K562 (cell line): Measurements from ENCODE around the gene HCN3.

Experiments
- BACH1 ChIP-seq: fragments of 200-800 bp; sonication (Bioruptor generic); IDR thresholded peaks from 2 replicates; pipeline ENCODE4 v1.6.1; 2016; ENCODE audit warnings: missing genetic modification characterization, missing compliant biosample characterization
- CHD4 ChIP-seq: fragments of 200-600 bp; sonication (generic); IDR thresholded peaks from 3 replicates; pipeline ENCODE4 v1.6.1; 2012; ENCODE audit warnings: low read depth, mild to moderate bottlenecking, mixed read lengths, low read length, inconsistent platforms; ENCODE audit not compliant: insufficient read depth, insufficient replicate concordance, poor library complexity, severe bottlenecking
- CREM ChIP-seq: IDR thresholded peaks from 2 replicates; pipeline ENCODE4 v1.6.1; 2014; ENCODE audit warnings: antibody characterized with exemption, low read depth
- CTCF ChIP-seq, 3 experiments: IDR thresholded peaks in 2 of 3; conservative IDR thresholded peaks in 1 of 3; 2 replicates each; pipeline ENCODE4 v1.5.1; 2011 to 2012; ENCODE audit warnings: low read length in 3 of 3, mild to moderate bottlenecking in 3 of 3, control low read depth in 2 of 3, improper control_type of control experiment in 1 of 3, inconsistent platforms in 1 of 3, low read depth in 1 of 3, mixed read lengths in 1 of 3, moderate library complexity in 1 of 3; ENCODE audit not compliant: insufficient read depth in 2 of 3
- EP300 ChIP-seq: IDR thresholded peaks from 2 replicates; pipeline ENCODE4 v1.6.1; 2012; ENCODE audit warnings: low read length, improper control_type of control experiment
- EZH2 ChIP-seq: IDR thresholded peaks from 2 replicates; pipeline ENCODE4 v1.6.1; 2012; ENCODE audit warnings: low read depth, mild to moderate bottlenecking, inconsistent platforms, low read length, borderline replicate concordance
- IRF2 ChIP-seq: sonication (generic); formaldehyde crosslinking; IDR thresholded peaks from 2 replicates; pipeline ENCODE4 v1.8.1; 2022; ENCODE audit warnings: mild to moderate bottlenecking, missing genetic modification reagents
- LARP7 ChIP-seq: fragments of 450-650 bp; IDR thresholded peaks from 2 replicates; pipeline ENCODE4 v1.6.1; 2016
- REST ChIP-seq, 2 experiments: fragments of 450-650 bp; formaldehyde crosslinking in 1 of 2; IDR thresholded peaks; 2 replicates each; pipeline versions ENCODE4 v1.4.0 to v1.6.1; 2014 to 2020; ENCODE audit warnings: mild to moderate bottlenecking in 2 of 2, borderline replicate concordance in 1 of 2, low read depth in 1 of 2
- SP1 ChIP-seq: sonication (generic); formaldehyde crosslinking; IDR thresholded peaks from 2 replicates; pipeline ENCODE4 v1.8.1; 2022; ENCODE audit warnings: mild to moderate bottlenecking, missing genetic modification reagents
- SRSF1 ChIP-seq: fragments of 200-400 bp; formaldehyde crosslinking; IDR thresholded peaks from 2 replicates; pipeline ENCODE4 v1.6.1; 2017; ENCODE audit warnings: mild to moderate bottlenecking, low read depth, low read length, moderate library complexity
- ZC3H4 ChIP-seq: sonication (generic); formaldehyde crosslinking; IDR thresholded peaks from 2 replicates; pipeline ENCODE4 v1.9.0; 2021; ENCODE audit warnings: missing genetic modification reagents, borderline replicate concordance

- no peak for TF ChIP-seq SP1 (CRISPR knock-in tag)
- TF ChIP-seq IRF2 (CRISPR knock-in tag), result no peak
- no peak for TF ChIP-seq CTCF (IDR thresholded peaks at IDR 0.05 in 2 of 3, conservative IDR thresholded peaks at IDR 0.05 in 1 of 3; ENCODE audit: insufficient read depth in 2 of 3, low read depth in 1 of 3, low read length in 3 of 3)
- no peak for TF ChIP-seq EP300
- TF ChIP-seq BACH1 (tag), result no peak
- TF ChIP-seq ZC3H4 (CRISPR knock-in tag), result no peak
- no peak for TF ChIP-seq SRSF1
- no peak for TF ChIP-seq CREM
- no peak for TF ChIP-seq EZH2
- no peak for TF ChIP-seq LARP7
- TF ChIP-seq REST (IDR thresholded peaks at IDR 0.05; ENCODE audit: borderline replicate concordance), result no peak
- TF ChIP-seq REST (CRISPR knock-in tag; IDR thresholded peaks at IDR 0.05; ENCODE audit: low read depth), result no peak
- no peak for TF ChIP-seq CHD4
Observed at GRCh38 chr1:155316922-155317321, 39.7 kb downstream of the HCN3 start.
